Panc1 (cell line): Measurements from ENCODE around the gene BDH1. TPM values are rescaled to one million over a fixed set of nuclear protein-coding genes. Genes with fewer than 3 reads are reported as not detected.

Experiments
- ATAC-seq: fragments of 200-7000 bp; cut with Tn5 transposase; 2 replicates; pipeline ENCODE4 v1.9.1; 2020; ENCODE audit warnings: mild to moderate bottlenecking, moderate library complexity
- BruUV-seq: library from RNA; stranded (reverse); fragments of 400-500 nt; replicated peaks from 2 replicates; lab custom pipeline; 2021; lab: Mats Ljungman, UMichigan
- CTCF ChIA-PET: fragments of 300-600 bp; sonication (Branson Sonifier 250); formaldehyde crosslinking; loops from one replicate; lab custom pipeline; 2022; ENCODE audit warnings: antibody characterized with exemption; lab: Charles Lee
- POLR2A ChIA-PET: fragments of 300-600 bp; sonication (Branson Sonifier 250); formaldehyde crosslinking; loops from one replicate; lab custom pipeline; 2022; ENCODE audit warnings: antibody characterized with exemption; lab: Charles Lee
- DNase-seq: peaks from one replicate; pipeline ENCODE4 v3.0.0-alpha.2; 2010; ENCODE audit warnings: low read depth, low spot score
- H3K27ac ChIP-seq: 2 replicates; pipeline ENCODE4 v1.5.1; 2011; ENCODE audit warnings: mild to moderate bottlenecking, low read length, inconsistent platforms
- H3K27me3 ChIP-seq: fragments of 200-500 bp; sonication (Bioruptor generic); 2 replicates; pipeline ENCODE4 v1.6.0; 2014; ENCODE audit warnings: low read length, inconsistent platforms; ENCODE audit not compliant: control insufficient read depth, insufficient read depth
- H3K36me3 ChIP-seq: fragments of 200-500 bp; sonication (Bioruptor generic); 2 replicates; pipeline ENCODE4 v1.5.1; 2014; ENCODE audit warnings: inconsistent platforms, mild to moderate bottlenecking, low read length, moderate library complexity; ENCODE audit not compliant: control insufficient read depth, insufficient read depth
- H3K4me1 ChIP-seq: 2 replicates; pipeline ENCODE4 v1.5.1; 2011; ENCODE audit warnings: inconsistent platforms, mild to moderate bottlenecking, low read length, moderate library complexity; ENCODE audit not compliant: control insufficient read depth, insufficient read depth
- H3K4me3 ChIP-seq, 2 experiments: 2 replicates each; pipeline ENCODE4 v1.5.1; 2011 to 2012; ENCODE audit warnings: low read depth in 2 of 2, low read length in 2 of 2, mild to moderate bottlenecking in 2 of 2, inconsistent platforms in 1 of 2, moderate library complexity in 1 of 2
- H3K9me3 ChIP-seq: fragments of 200-500 bp; sonication (Bioruptor generic); 2 replicates; pipeline ENCODE4 v1.5.1; 2014; ENCODE audit warnings: low read depth, mild to moderate bottlenecking, inconsistent platforms, low read length, moderate library complexity; ENCODE audit not compliant: control insufficient read depth, insufficient read depth
- POLR2AphosphoS5 ChIP-seq: IDR thresholded peaks from 2 replicates; pipeline ENCODE4 v1.6.1; 2012; ENCODE audit warnings: mild to moderate bottlenecking, low read depth, low read length, moderate library complexity
- SIN3A ChIP-seq: IDR thresholded peaks from 2 replicates; pipeline ENCODE4 v1.6.1; 2012; ENCODE audit warnings: low read depth, mild to moderate bottlenecking, low read length, moderate library complexity, borderline replicate concordance; ENCODE audit not compliant: insufficient read depth
- TCF7L2 ChIP-seq: IDR thresholded peaks from 2 replicates; pipeline ENCODE4 v1.6.1; 2011; ENCODE audit warnings: mild to moderate bottlenecking, low read depth, low read length, inconsistent platforms
- in situ Hi-C: cut with HindIII; loops from 2 replicates; pipeline ENCODE4 v1.10.0; 2016; ENCODE audit warnings: low sequenced_read_pairs, low pct_unique_long_range_greater_than_20kb
- intact Hi-C: fragments of 100-400 bp; cut with micrococcal nuclease; formaldehyde crosslinking; loops from one replicate; pipeline ENCODE4 v1.10.0; 2022; ENCODE audit not compliant: unreplicated experiment
- total RNA-seq: library from RNA; stranded (reverse); gene quantifications from one replicate; pipeline ENCODE4 v1.2.1, GENCODE V29; 2021; ENCODE audit not compliant: unreplicated experiment
- TF ChIP-seq, protein P1 (sequence below): fragments of 450-650 bp; IDR thresholded peaks from 2 replicates; pipeline ENCODE4 v1.5.1; 2017; ENCODE audit warnings: mild to moderate bottlenecking
- TF ChIP-seq, protein P2 (sequence below), 2 experiments: IDR thresholded peaks; 2 replicates each; pipeline ENCODE4 v1.6.1; 2011 to 2012; ENCODE audit warnings: low read depth in 2 of 2, control low read depth in 1 of 2, low read length in 1 of 2, mild to moderate bottlenecking in 1 of 2, moderate library complexity in 1 of 2; ENCODE audit not compliant: insufficient read depth in 1 of 2

BDH1 gene
- total RNA-seq, 1 experiment from 2014 or later, result 4.8 TPM

DNA sequence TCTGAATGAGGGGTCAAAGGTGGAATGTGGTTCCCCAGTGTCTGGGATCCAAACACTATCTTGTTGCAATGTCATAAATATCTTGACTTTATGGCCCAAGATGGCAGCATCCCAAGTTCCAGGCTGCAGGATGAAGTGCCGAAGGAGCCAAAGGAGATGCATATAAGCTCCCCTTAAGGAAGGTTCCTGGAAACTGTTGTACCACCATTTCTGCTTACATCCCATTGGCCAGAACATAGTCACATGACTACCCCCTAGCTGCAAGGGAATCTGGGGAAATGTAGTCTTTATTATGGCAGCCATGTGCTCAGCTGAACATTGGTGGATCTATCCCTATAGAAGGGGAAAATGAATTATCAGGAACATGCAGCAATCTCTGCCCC lies 54.3 kb downstream of the BDH1 start:
- H3K4me1 ChIP-seq, result no peaks in the 10 kb centered on the region; the same call in 1 of the 2 replicates
- no peaks in the 10 kb centered on the region for H3K36me3 ChIP-seq
- ChIA-PET POLR2A (no interaction called here), CTCF (no interaction called here)
- TF ChIP-seq, protein P1, sequence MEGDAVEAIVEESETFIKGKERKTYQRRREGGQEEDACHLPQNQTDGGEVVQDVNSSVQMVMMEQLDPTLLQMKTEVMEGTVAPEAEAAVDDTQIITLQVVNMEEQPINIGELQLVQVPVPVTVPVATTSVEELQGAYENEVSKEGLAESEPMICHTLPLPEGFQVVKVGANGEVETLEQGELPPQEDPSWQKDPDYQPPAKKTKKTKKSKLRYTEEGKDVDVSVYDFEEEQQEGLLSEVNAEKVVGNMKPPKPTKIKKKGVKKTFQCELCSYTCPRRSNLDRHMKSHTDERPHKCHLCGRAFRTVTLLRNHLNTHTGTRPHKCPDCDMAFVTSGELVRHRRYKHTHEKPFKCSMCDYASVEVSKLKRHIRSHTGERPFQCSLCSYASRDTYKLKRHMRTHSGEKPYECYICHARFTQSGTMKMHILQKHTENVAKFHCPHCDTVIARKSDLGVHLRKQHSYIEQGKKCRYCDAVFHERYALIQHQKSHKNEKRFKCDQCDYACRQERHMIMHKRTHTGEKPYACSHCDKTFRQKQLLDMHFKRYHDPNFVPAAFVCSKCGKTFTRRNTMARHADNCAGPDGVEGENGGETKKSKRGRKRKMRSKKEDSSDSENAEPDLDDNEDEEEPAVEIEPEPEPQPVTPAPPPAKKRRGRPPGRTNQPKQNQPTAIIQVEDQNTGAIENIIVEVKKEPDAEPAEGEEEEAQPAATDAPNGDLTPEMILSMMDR, result no peak
- no peak for TF ChIP-seq SIN3A
- H3K27ac ChIP-seq, result no peak overlapping the region
- H3K4me3 ChIP-seq, result no peak overlapping the region
- in situ Hi-C loops (no loop called here), intact Hi-C loops (loop anchor here (10.0 kb wide), 2 partner anchors 247 to 277 kb away; no protein-coding TSS in a partner anchor)
- DNase-seq (no peak), ATAC-seq (no peak)
- no peaks in the 10 kb centered on the region for H3K27me3 ChIP-seq
- no TSS peak for BruUV-seq
- H3K9me3 ChIP-seq, result no peaks in the 10 kb centered on the region

DNA sequence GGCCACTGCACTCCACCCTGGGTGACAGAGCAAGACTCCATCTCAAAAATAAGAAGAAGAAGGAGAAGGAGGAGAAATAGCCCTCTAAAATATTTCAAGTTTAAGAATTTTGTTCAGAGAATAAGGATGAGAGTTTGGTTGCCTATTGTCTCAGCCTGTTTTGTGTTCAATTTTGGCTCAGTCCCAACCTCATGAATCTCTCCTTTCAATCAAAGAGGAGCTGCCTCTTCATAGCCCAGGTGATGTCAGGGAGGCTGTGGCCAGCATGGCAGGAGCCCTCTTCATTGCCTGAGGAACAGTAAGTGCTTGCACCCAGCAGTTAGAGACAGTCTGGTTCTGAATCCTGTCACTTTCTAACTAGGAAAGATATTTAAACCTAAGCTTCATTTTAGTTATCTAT lies 55.0 kb downstream of the BDH1 start:
- Histone ChIP-seq H3K27ac (no peak overlapping the region), H3K4me3 (no peak overlapping the region), H3K9me3 (no peaks in the 10 kb centered on the region), H3K4me1 (no peaks in the 10 kb centered on the region; the same call in 1 of the 2 replicates), H3K36me3 (no peaks in the 10 kb centered on the region), H3K27me3 (no peaks in the 10 kb centered on the region)
- POLR2A ChIA-PET, result no interaction called here
- intact Hi-C loops (loop anchor here (10.0 kb wide), 2 partner anchors 246 to 276 kb away; no protein-coding TSS in a partner anchor), in situ Hi-C loops (no loop called here)
- no peak for DNase-seq
- CTCF ChIA-PET, result no interaction called here
- ATAC-seq, result no peak
- no TSS peak for BruUV-seq
- TF ChIP-seq SIN3A (no peak), POLR2AphosphoS5 (no peak)
- TF ChIP-seq, protein P1, result no peak

- ChIA-PET POLR2A (interaction anchor here (0.6 kb wide), 1 partner anchor 141 kb away, joined by 5 read pairs; no protein-coding TSS in a partner anchor), CTCF (no interaction called here)
- Histone ChIP-seq H3K36me3 (no peaks in the 10 kb centered on the region), H3K9me3 (no peaks in the 10 kb centered on the region), H3K4me1 (no peaks in the 10 kb centered on the region; the same call in 1 of the 2 replicates), H3K4me3 (no peak overlapping the region), H3K27me3 (no peaks in the 10 kb centered on the region), H3K27ac (no peak overlapping the region)
- intact Hi-C loops (no loop called here), in situ Hi-C loops (no loop called here)
- no peak for TF ChIP-seq POLR2AphosphoS5
- TF ChIP-seq, protein P2, sequence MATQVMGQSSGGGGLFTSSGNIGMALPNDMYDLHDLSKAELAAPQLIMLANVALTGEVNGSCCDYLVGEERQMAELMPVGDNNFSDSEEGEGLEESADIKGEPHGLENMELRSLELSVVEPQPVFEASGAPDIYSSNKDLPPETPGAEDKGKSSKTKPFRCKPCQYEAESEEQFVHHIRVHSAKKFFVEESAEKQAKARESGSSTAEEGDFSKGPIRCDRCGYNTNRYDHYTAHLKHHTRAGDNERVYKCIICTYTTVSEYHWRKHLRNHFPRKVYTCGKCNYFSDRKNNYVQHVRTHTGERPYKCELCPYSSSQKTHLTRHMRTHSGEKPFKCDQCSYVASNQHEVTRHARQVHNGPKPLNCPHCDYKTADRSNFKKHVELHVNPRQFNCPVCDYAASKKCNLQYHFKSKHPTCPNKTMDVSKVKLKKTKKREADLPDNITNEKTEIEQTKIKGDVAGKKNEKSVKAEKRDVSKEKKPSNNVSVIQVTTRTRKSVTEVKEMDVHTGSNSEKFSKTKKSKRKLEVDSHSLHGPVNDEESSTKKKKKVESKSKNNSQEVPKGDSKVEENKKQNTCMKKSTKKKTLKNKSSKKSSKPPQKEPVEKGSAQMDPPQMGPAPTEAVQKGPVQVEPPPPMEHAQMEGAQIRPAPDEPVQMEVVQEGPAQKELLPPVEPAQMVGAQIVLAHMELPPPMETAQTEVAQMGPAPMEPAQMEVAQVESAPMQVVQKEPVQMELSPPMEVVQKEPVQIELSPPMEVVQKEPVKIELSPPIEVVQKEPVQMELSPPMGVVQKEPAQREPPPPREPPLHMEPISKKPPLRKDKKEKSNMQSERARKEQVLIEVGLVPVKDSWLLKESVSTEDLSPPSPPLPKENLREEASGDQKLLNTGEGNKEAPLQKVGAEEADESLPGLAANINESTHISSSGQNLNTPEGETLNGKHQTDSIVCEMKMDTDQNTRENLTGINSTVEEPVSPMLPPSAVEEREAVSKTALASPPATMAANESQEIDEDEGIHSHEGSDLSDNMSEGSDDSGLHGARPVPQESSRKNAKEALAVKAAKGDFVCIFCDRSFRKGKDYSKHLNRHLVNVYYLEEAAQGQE (IDR thresholded peaks at IDR 0.05; ENCODE audit: insufficient read depth in 1 of 2, low read depth in 2 of 2, low read length in 1 of 2), result no peak
- TF ChIP-seq TCF7L2, result no peak
- TF ChIP-seq SIN3A, result no peak
- TF ChIP-seq, protein P1, result no peak
- ATAC-seq, result no peak
- DNase-seq, result no peak
- BruUV-seq, result no TSS peak
Observed at GRCh38 chr3:197499427-197499826, 56.3 kb downstream of the BDH1 start.
